Activated CD4-positive, alpha-beta T cell treated with anti-CD3 and anti-CD28 coated beads, Interleukin-10, Interleukin-2, amounts not matched to agents 100 ng/mL and 50 ng/mL, durations not matched to agents 16 hours and 8 hours (primary cell): ENCODE measurements around the gene MICALL2.

Source experiments
- DNase-seq: peaks from one replicate; pipeline ENCODE4 v3.0.0-alpha.2; 2020

The MICALL2 gene

GRCh38 chr7:1388021-1388702, 71.1 kb downstream of the MICALL2 start:
- DNase-seq: no peak

- DNase-seq: no peak
Measured at GRCh38 chr7:1387261-1387660, 72.0 kb downstream of the MICALL2 start.

- DNase-seq: no peak
Measured at GRCh38 chr7:1386623-1387220, 72.5 kb downstream of the MICALL2 start.

- DNase-seq: no peak
Measured at GRCh38 chr7:1385809-1386622, 73.3 kb downstream of the MICALL2 start.

GRCh38 chr7:1385086-1385808, 74.0 kb downstream of the MICALL2 start:
- no peak for DNase-seq
